ENCODE measurements around the gene TBC1D9B. TPM values are rescaled to one million over a fixed set of nuclear protein-coding genes. Genes with fewer than 3 reads are reported as not detected.

The TBC1D9B gene
- polyA plus RNA-seq, 3 donors, result 109 to 117 (median 111) TPM

DNA sequence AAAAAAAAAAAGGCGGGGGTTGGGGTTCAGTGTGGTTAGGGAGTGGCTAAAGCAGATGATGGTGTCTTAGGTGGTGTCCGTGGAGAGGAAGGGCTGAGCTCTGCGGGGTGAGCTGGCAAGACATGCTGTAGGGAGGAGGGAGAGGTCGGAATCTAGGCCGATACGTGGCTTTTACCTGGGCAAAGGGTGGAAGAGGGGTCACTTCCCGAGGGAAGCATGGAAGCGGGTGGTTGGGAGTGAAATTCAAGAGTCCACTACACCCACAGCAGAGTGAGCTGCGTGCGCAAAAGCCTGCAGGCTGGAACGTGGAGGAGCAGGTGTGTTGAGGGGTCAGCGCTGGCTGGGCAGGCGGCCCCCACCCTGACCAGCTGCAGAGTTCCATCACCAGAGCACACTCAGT is 17.8 kb downstream of the TBC1D9B start:
- DNase-seq, result no peak

GRCh38 chr5:179887802-179888201 is 19.9 kb downstream of the TBC1D9B start:
- DNase-seq, result no peak

DNA sequence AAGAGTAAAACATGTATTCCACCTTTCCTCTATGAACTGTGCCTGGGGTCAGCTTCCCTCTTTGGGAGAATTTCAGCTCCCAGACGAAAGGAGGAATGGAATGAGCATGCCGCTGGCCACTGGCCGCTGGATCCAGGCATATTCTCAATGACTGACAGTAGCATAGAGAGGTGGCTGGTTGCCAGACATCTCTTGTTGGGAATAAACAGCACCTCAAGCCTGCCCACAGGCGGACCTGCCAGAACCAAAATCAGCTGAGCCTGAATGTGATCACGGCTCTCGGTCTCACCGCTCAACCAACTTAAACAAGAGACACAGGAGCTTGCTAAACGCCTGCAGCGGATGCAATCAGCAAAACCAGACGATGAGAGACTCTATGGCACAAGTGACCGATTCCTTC is 20.6 kb downstream of the TBC1D9B start:
- no peak for DNase-seq

DNA sequence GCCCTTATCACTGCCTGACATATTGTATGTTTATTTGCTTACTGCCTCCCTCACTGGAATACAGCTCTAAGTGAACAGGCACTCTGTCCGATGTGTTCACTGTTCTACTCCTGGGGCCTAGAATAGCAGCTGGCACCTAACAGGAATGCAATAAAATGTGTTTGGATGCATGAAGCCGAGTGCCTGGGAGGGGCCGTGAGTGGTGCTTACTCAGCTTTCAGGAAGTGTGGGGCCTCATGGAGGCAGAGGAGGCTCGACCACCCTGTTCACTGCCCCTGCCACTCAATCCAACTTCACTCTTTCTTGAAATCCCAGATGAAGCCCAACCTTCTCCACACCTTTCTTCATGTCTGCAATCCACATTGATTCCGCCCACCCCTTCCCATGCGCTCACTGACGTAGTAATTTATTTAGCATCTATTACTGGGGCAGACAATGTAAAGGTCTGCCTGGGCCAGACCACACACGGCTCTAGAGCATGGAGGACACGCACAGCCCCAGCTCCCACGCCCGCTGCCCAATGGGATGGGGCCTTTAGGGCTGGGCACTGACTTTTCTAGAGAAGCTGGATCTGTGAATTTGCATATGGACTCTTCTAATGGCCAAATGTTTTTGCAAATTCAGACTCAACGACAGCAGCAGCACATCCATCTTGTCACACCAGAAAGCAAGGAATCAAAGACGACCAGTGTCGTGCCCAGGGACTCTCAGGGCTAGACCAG is 21.3 kb downstream of the TBC1D9B start:
- no peak for DNase-seq

- no peak for DNase-seq
These were observed 22.1 kb downstream of the TBC1D9B start for GRCh38 chr5:179885491-179886090.

DNA sequence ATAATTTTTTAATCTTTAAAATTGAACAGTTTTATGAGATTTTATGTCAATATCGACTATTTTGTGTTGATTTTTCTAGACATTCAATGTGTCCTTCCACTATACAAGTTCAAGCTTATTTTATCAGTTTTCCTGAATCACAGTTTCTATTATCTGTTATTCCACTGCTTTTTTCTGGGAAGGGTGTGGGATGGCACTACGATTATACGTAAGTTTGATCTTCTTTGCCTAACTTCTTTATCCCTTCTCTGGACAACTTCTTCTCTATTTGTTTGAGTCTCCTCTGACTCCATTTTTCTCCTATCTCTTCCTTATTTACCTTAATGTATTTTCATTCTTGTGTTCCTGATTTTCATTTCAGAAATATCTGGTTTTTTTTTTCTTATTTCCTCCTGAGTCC is 24.5 kb downstream of the TBC1D9B start:
- no peak for DNase-seq

DNA sequence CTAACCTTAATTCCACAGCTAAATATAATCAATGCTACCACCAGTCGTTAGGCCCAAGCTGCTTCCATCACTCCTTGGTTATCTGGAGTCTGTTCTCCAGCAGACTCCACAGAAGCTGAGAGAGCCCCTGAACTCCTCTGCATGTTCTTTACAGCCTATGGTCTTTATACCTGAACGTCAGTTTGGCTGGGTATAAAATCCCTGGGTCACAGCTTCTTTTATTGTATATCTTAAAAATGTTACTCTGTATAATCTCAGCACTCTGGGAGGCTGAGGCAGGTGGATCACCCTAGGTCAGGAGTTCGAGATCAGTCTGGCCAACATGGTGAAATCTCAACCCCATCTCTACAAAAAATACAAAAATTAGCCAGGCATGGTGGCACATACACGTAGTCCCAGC is 25.4 kb downstream of the TBC1D9B start:
- no peak for DNase-seq

- DNase-seq, result no peak
These were observed 26.7 kb downstream of the TBC1D9B start for GRCh38 chr5:179880848-179881590.

DNA sequence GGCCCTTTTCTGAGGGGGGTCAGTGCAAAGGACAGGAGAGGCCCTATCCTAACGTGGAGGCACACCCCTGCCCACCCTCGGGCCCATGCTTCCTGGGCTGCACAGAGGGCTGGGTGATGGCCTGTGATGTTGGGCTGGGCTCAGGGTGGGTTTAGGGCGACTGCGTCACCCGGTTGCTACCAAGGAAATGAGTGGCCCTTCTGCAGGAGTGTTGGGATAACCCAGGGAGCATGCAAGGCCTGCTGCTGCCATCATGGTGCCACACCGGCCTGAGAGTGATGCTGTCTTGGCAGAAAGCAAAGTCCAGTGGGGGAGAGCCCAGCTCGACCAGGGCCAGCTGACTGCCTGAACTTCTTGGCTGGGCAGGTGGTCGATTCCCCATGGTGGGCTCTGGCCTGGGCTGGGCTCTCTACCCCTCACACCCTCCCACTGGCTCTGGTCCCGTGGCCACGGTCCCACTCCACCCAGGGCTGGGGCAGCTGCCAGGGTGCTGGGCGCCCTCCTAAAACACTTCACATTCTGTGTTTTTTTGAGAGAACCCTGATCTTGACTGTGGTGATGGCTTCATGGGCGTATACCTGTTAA is 27.5 kb downstream of the TBC1D9B start:
- no peak for DNase-seq

- no peak for DNase-seq
These were observed 28.0 kb downstream of the TBC1D9B start for GRCh38 chr5:179879690-179880010.

GRCh38 chr5:179879003-179879689 is 28.6 kb downstream of the TBC1D9B start:
- no peak for DNase-seq

GRCh38 chr5:179878222-179879002 is 29.3 kb downstream of the TBC1D9B start:
- no peak for DNase-seq

DNA sequence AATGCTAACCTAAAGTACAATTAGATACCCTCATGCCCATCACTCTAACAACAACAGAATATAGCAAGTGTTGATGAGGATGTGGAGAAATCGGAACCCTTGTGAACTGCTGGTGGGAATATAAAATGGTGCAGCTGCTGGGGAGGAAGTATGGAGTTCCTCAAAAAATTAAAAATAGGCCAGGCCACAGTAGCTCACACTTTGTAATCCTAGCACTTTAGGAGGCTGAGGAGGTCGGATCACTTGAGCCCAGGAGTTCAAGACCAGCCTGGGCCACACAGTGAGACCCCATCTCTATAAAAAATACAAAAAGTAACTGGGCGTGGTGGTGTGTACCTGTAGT is 31.1 kb downstream of the TBC1D9B start:
- DNase-seq, result no peak

- DNase-seq, result no peak
These were observed 31.7 kb downstream of the TBC1D9B start for GRCh38 chr5:179875741-179876609.

- no peak for DNase-seq
These were observed 33.0 kb downstream of the TBC1D9B start for GRCh38 chr5:179874536-179875292.

DNA sequence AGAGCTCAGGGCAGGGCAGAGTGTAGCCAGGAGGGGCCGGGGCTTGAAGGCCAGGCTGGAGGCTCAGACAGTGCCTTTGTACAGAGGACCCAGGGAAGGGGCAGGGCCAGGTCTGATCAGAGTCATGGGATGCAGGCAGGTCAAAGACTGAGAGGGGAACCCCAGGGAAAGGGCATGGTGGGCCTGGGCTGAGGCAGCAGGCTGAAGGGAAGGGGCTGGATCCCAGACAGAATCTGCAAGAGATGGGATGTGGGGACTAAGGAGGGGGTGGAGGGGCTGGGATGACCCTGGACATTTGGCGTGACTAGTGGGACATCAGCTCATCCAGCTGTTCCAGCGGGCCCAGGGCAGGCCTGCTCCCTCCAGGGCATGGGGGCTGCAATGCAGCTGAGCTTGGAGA is 33.6 kb downstream of the TBC1D9B start:
- DNase-seq, result no peak

DNA sequence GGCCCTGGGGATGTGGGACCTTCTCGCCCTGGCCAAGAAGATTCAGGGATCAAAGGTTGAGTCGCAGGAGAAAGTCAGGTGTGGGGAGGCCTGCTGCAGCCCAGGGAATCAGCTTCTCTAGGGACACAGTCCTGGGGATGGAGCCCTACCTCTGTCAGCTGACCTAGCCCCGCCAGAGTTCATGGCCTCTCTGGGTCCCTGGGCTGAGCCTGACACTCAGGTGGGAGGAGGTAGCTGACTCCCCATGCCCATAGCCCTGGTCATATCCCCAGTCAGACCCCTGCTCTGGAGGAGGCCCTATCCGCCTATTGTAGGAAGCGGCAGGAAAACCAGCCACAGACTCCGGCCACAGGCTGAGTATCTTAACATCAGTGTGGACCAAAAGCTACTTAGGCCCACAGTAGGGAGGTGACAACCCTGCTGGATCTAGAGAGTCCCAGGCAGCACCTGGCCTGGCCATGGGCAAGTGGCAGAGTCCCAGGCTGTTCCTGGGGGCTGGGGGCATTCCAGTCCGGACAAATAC is 34.0 kb downstream of the TBC1D9B start:
- no peak for DNase-seq

- no peak for DNase-seq
These were observed 34.7 kb downstream of the TBC1D9B start for GRCh38 chr5:179872828-179873575.
